GM12865 (cell line): ENCODE measurements around the gene CTDP1.

ENCODE experiments used
- DNase-seq: peaks from one replicate; pipeline ENCODE4 v3.0.0; 2010; ENCODE audit warnings: low read depth
- H3K4me3 ChIP-seq: 2 replicates; pipeline ENCODE4 v1.5.1; 2011; ENCODE audit warnings: mild to moderate bottlenecking, low read depth, low read length, control low read depth
- CTCF ChIP-seq: IDR thresholded peaks from 2 replicates; pipeline ENCODE4 v1.5.1; 2011; ENCODE audit warnings: low read length, control low read depth, low read depth, inconsistent platforms; ENCODE audit not compliant: insufficient read depth; ENCODE audit errors: missing control alignments

Gene CTDP1

DNA sequence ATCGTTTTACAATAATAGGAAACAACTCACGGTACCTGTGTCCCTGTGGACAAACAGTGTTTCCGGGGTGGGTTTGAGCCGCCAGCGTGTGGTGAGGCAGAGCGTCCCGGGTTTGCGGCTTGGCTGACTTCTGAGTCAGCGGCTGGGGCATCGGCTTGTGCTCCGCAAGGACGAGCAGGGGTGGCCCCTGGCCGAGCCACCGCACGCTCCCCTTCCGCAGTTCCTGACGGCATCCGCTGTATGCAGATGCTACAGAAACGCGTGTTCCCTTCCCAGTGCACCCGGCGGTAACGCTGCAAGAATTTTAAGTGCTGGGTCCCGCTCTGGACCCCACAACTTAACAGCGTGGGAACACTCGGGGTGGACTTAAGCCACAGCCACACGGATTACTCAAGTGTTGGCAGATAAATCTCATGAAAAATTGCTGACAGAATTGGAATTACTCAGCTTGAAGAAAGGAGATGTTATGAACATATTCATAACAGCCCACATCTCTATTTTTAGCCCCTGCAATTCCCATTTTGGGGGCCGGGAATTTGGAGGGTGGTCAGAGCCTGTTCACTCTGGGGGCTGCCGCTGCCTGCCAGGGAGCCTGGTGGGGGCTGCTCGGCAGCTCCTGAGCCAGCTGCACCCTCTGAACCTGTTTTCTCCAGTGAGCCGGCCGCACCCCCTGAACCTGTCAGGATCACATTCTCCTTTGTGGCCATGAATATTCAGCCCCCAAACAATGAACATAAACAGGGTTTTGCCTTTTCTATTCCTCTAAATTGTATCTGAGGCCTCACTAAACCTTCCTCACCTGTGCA, 105.6 kb downstream of the CTDP1 start:
- TF ChIP-seq CTCF: no peak
- H3K4me3 ChIP-seq: no peak overlapping the region
- DNase-seq: no peak

- TF ChIP-seq CTCF: no peak
These were observed 106.2 kb downstream of the CTDP1 start for GRCh38 chr18:79785831-79786230.

DNA sequence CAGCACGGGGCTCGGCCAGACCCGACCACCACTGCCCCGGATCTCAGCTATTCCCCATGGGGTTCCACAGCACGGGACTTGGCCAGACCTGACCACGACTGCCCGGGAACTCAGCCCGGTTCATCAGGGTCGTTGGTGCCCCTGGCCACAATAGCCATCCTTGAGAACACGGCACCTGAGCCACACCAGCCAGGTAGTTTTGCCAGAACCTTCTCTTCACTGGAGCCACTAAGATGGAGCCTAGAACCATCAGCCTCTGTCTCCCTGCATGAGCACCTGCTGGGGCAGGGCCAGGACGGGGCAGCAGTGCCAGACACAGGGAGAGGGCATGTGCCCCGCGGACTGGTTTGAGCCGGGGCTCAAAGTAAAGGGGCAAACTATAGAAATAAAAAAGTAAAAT, 106.7 kb downstream of the CTDP1 start:
- TF ChIP-seq CTCF: no peak
- no peak for DNase-seq
- no peak overlapping the region for H3K4me3 ChIP-seq

More at GRCh38 chr18:79785831-79786230, 106.2 kb downstream of the CTDP1 start:
- DNase-seq: no peak
- no peak overlapping the region for H3K4me3 ChIP-seq

- no peak for TF ChIP-seq CTCF
- no peak overlapping the region for H3K4me3 ChIP-seq
- DNase-seq: no peak
These were observed 107.4 kb downstream of the CTDP1 start for GRCh38 chr18:79786786-79787526.

DNA sequence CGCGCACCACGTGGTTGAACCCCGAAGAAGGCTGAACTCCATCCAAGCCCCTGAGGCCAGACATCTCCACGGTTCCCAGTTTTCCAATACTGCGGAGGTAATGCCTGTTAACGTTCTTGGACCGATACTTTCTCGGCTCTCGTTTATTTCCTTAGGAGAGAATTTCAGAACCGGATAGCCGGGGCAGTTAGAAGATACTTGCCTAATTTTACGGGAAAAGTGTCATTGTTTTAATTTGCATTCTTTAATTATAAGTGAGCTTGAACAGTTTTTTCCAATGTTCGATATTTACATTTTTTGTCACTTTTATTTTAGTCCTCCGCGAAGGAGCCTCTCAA, 107.9 kb downstream of the CTDP1 start:
- DNase-seq: no peak
- H3K4me3 ChIP-seq: no peak overlapping the region
- no peak for TF ChIP-seq CTCF

DNA sequence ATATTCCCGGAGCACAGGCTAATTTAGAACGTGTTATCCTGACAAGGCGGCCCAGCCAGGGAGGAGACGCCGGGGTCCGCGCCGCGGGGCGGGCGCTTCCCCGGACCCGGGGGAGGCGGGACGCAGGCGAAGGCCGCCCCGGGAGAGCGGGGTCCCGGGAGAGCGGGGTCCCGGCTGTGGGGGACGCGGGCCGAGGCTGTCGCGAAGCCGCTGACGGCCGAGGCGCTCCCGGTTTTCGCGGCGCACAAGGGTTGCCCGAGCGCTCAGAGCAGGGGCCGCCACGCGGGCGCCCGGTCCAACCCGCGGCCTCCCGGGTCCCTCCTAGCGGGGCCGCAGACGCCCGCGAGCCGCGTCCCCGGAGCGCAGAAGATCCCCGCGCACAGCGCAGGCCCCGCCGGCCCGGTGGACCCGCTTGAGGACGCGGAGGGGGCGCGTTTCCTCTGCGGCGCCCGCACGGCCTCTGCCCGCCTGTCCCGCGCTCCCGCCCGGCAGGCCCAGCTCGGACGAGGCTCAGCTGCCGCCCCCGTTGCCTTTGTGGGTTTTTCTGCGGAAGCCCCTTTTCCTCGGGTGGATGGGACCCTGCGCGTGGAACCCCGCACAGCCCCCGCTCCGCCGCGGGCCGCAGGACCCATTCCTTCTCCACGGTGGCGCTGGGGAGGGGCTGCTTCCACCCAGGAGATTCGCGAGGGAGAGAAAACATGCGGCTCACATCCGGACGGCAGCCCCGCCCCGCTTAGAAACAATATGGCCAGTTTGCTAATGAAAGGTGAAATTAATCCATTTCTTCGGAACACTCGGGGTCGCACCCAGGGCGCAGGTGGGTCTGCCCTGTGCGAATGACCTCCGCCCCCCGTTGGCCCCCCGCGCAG, 108.5 kb downstream of the CTDP1 start:
- no peak for TF ChIP-seq CTCF
- no peak for DNase-seq
- H3K4me3 ChIP-seq: no peak overlapping the region
